Mucosa of descending colon (tissue), 3 donors: ENCODE results near the gene NEK10. TPM values are rescaled to one million over a fixed set of nuclear protein-coding genes. Genes with fewer than 3 reads are reported as not detected.

ENCODE experiments used
- ATAC-seq: fragments of 200-7000 bp; cut with Tn5 transposase; one replicate; pipeline ENCODE4 v1.9.1; 2020; ENCODE audit warnings: mild to moderate bottlenecking, moderate library complexity
- DNase-seq, 3 donors: peaks; one replicate each; pipeline ENCODE4 v3.0.0-alpha.2; 2020
- H3K36me3 ChIP-seq: fragments of 200-600 bp; one replicate; pipeline ENCODE4 v1.8.0; 2021; ENCODE audit warnings: low read depth, mild to moderate bottlenecking
- H3K4me1 ChIP-seq: fragments of 200-600 bp; one replicate; pipeline ENCODE4 v1.8.0; 2021; ENCODE audit warnings: low read depth, mild to moderate bottlenecking
- H3K4me3 ChIP-seq: fragments of 200-600 bp; one replicate; pipeline ENCODE4 v1.8.0; 2021; ENCODE audit warnings: mild to moderate bottlenecking
- H3K9me3 ChIP-seq: fragments of 200-600 bp; one replicate; pipeline ENCODE4 v1.8.0; 2021; ENCODE audit warnings: mild to moderate bottlenecking
- CTCF ChIP-seq: fragments of 200-600 bp; IDR thresholded peaks from one replicate; pipeline ENCODE4 v1.8.0; 2022; ENCODE audit warnings: antibody characterized with exemption, mild to moderate bottlenecking
- intact Hi-C, 2 donors: fragments of 100-400 bp; cut with DNase I in 1 of 2; cut with micrococcal nuclease in 1 of 2; formaldehyde crosslinking; loops; one replicate each; pipeline versions ENCODE4 v1.11.0 to v1.11.1; 2022; cut with DNase I, micrococcal nuclease
- total RNA-seq, 3 donors: library from RNA; stranded (reverse); fragmentation: NEBNext Ultra II Directional in 2 of 3; extraction: Animal tissue kit (Norgen Biotek cat#: 25700) in 2 of 3; gene quantifications; one replicate each; pipeline versions ENCODE4 v1.2.1 to v1.2.4, GENCODE V29; 2021 to 2023
- donor health status: DM: no; HTN: no; CAD: no; lungs with moderate emphysema.
- donor health status: DM: no; HTN: no; CAD: no.
- donor health status: DM: no; HTN: yes; CAD: no.

NEK10 gene
- total RNA-seq, 3 donors from 2014 or later: 1.1 to 6.5 (median 1.4) TPM

GRCh38 chr3:27079427-27080257 is 289.5 kb downstream of the NEK10 start:
- no peak for DNase-seq
- intact Hi-C loops: no loop called here

GRCh38 chr3:27078246-27078913 is 290.8 kb downstream of the NEK10 start:
- intact Hi-C loops: no loop called here
- DNase-seq (no peak), ATAC-seq (no peak)
- no peak overlapping the region for H3K4me3 ChIP-seq
- TF ChIP-seq CTCF: no peak
- H3K4me1 ChIP-seq: peaks cover 9% of the 10 kb centered on the region
- H3K36me3 ChIP-seq: no peaks in the 10 kb centered on the region
- H3K9me3 ChIP-seq: no peaks in the 10 kb centered on the region

More at GRCh38 chr3:27079427-27080257, 289.5 kb downstream of the NEK10 start:
- no peak for TF ChIP-seq CTCF
- H3K36me3 ChIP-seq: no peaks in the 10 kb centered on the region
- H3K9me3 ChIP-seq: no peaks in the 10 kb centered on the region
- H3K4me1 ChIP-seq: no peaks in the 10 kb centered on the region
- no peak overlapping the region for H3K4me3 ChIP-seq
- ATAC-seq: no peak

GRCh38 chr3:27076815-27077630 is 292.2 kb downstream of the NEK10 start:
- ATAC-seq (no peak), DNase-seq (no peak)
- no peaks in the 10 kb centered on the region for H3K36me3 ChIP-seq
- no peak for TF ChIP-seq CTCF
- H3K4me1 ChIP-seq: peaks cover 15% of the 10 kb centered on the region
- intact Hi-C loops: no loop called here
- H3K4me3 ChIP-seq: no peak overlapping the region
- no peaks in the 10 kb centered on the region for H3K9me3 ChIP-seq

GRCh38 chr3:27074914-27075313 is 294.3 kb downstream of the NEK10 start:
- Histone ChIP-seq H3K4me3 (no peak overlapping the region), H3K36me3 (no peaks in the 10 kb centered on the region), H3K9me3 (no peaks in the 10 kb centered on the region), H3K4me1 (peaks cover 15% of the 10 kb centered on the region)
- intact Hi-C loops: no loop called here
- no peak for TF ChIP-seq CTCF
- DNase-seq (no peak), ATAC-seq (no peak)

GRCh38 chr3:27073912-27074311 is 295.3 kb downstream of the NEK10 start:
- Histone ChIP-seq H3K4me1 (peaks cover 15% of the 10 kb centered on the region), H3K36me3 (no peaks in the 10 kb centered on the region), H3K9me3 (no peaks in the 10 kb centered on the region), H3K4me3 (no peak overlapping the region)
- TF ChIP-seq CTCF: no peak
- intact Hi-C loops: no loop called here
- no peak for DNase-seq
- ATAC-seq: peak; percentile 76
